NCI-H345 treated with DMSO at 0.1 percent for 48 hours (cell line): ENCODE measurements around the gene SLC4A1.
A peak's percentile ranks its signal among the peaks of the same experiment; 100 is the strongest.
"Not testable (repeated sequence)": the region's sequence is repeated elsewhere in the genome, so short reads cannot be mapped to it uniquely, and the experiment has no call there.

Experiments used
- DNase-seq: peaks from one replicate; lab custom pipeline; 2025; ENCODE audit not compliant: unreplicated experiment; lab: John Stamatoyannopoulos, UW

The SLC4A1 gene

GRCh38 chr17:44257815-44258760, 9.8 kb downstream of the SLC4A1 start:
- no peak for DNase-seq

DNA sequence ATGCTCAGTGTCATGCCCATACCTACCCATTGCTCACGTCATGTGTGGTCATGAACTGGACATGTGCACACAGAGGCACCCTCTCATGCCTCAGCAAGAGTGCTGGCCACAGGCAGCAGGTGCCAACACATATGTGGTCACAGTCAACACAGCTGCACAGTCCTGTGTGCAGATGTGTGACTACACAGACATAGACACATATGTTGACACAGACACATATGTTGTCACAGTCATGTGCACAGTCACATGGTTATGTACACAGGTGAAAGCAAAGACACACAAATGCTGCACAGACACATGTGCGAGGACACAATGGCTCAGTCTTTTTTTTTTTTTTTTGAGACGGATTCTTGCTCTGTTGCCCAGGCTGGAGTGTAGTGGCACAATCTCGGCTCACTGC, 11.3 kb downstream of the SLC4A1 start:
- DNase-seq, result no peak

- DNase-seq, result no peak
Observed at GRCh38 chr17:44255915-44256314, 12.0 kb downstream of the SLC4A1 start.

DNA sequence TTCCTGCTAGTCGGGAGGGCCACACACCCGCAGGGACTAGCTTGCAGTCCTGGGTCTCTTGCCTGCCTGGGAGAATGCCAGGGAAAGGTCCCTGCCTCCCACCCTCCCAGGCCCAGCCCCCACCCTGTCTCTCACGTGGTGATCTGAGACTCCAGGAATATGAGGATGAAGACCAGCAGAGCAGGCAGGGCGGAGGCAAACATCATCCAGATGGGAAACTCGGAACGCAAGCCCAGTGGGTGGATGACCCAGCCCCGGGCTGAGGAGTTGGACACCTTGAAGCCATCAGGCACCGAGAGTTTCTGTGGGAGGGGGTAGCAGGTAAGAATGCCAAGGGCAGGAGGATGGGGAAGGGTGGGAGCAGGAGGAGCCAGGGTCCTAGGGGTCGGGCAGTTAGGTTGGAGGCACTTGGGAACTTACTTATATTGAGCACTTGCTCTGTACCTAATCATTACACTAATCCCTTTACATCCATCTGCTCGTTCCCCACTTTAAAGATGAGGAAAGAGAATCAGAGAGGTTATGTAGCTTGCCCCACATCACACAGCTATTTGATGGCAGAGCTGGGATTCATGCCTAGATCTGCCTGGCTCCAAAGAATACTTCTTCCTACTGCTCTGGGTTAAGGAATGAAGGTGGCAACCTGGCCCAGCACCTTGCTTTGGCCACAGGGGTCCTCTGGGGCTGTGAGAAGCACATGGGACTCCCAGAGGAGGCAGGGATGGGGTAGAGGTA, 13.4 kb downstream of the SLC4A1 start:
- no peak for DNase-seq

GRCh38 chr17:44253006-44253405, 14.9 kb downstream of the SLC4A1 start:
- DNase-seq, result no peak

DNA sequence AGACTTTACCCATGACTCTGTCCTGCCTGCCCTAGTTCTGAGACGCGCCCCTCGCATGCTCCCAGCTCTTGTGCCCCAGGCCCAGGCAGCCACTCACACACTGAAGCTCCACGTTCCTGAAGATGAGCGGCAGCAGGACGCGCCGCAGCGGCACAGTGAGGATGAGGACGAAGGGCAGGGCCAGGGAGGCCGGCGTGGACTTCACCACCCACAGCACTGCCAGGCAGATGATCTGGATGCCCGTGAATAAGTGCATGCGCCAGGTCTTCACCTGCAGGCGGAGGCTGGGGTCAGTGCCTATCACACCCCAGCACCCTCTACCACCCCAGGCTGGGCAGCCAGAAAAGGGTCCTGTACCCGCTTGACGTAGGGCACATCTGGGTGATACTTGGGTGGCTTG, 16.9 kb downstream of the SLC4A1 start:
- no peak for DNase-seq

DNA sequence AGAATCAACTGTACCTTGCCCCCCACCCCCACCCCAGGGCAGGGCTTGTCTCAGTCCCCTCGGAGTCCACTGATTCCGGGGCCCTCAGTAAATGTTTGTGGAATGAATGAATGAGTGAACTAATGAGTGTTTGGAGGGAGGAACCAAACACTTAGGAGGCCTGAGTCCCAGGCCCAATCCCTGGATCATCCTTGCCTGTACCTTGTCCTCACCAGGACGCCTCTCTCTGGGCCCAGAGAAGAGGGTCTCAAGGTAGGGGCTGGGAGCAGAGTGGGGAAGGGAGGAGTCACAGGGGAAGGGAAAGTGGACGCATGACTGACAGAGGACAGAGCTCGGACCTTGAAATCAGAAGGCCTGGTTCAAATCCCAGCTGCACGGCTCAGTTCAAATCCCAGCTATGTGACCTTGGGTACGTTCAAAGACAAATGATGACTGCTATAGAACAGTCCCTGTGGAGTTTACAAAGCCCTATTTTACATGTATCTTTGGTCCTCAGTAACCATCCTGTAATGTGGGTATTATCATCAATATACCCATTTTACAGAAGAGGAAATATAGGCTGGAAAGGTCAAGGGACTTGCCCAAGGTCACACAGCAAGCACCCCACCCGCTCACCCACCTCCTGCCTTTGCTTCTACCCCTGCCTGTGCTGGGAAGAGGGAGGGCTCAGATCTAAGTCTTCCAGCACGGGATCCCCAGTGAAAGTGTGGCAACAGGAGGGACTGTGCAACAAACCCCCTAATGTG, 18.3 kb downstream of the SLC4A1 start:
- no peak for DNase-seq

- DNase-seq, result no peak
Observed at GRCh38 chr17:44247876-44248736, 19.8 kb downstream of the SLC4A1 start.

DNA sequence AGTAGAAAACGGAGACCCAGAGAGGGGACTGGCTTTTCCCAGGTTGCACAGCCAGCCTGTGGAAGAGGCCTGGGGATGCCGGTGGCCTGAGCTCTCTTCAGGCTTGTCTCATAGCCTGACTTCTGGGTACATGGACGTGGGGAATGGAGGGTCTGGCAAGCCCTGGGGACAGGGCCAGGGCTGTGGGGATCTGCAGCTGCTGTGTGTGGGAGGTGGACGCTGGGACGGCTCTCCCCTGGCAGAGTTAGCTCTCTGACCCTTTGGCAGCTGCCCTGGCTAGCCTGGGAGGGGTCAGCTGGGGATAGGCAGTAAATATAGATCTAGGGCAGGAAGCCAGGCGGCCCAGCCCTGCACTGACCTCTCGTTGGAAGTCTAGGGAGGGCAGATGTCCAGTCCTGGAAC, 20.5 kb downstream of the SLC4A1 start:
- DNase-seq, result no peak

DNA sequence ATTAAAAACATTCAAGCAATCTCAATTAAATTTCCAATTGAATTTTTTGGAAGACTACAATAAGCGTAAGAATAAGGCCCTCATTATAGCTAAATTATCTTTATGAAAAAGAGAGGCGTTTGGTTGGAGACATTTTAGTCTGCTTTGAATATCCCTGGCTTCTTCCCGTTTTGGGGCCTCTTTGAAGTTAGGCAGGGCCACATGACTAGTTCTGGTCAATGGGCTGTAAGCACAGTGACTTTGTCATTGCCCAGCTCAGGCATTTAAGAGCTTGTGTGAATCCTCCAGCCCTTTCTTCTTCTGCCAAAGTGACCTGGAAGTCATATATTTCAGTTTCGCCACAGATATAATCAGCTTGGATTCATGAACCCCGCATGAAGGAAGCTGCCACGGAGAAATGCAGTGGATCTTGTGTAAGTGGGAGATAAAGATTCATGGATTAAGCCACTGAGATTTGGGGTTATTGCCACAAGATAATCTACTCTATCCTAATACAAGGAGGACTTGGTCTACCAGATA, 26.8 kb downstream of the SLC4A1 start:
- DNase-seq, result no peak

DNA sequence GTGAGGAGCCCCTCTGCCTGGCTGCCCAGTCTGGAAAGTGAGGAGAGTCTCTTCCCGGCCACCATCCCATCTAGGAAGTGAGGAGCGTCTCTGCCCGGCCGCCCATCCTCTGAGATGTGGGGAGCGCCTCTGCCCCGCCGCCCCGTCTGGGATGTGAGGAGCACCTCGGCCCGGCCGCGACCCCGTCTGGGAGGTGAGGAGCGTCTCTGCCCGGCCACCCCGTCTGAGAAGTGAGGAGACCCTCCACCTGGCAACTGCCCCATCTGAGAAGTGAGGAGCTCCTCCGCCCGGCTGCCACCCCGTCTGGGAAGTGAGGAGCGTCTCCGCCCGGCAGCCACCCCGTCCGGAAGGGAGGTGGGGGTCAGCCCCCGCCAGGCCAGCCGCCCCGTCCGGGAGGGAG, 30.0 kb downstream of the SLC4A1 start:
- DNase-seq, result not testable (repeated sequence)

- no peak for DNase-seq
Observed at GRCh38 chr17:44236444-44236991, 31.4 kb downstream of the SLC4A1 start.

GRCh38 chr17:44235583-44235936, 32.4 kb downstream of the SLC4A1 start:
- DNase-seq, result no peak

DNA sequence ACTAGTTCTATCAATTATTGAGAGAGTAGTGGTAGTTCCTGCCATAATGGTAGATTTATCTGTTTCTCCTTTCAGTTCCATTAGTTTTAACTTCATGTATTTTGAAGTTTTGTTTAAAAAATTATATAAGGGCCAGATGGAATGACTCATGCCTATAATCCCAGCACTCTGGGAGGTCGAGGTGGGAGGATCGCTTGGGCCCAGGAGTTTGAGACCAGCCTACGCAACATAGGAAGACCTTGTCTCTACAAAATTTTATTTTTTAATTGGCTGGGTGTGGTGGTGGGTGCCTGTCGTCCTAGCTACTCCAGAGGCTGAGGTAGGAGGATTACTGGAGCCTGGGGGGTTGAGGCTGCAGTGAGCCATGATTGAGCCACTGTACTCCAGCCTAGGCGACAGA, 34.4 kb downstream of the SLC4A1 start:
- DNase-seq, result no peak

GRCh38 chr17:44232061-44232460, 35.9 kb downstream of the SLC4A1 start:
- no peak for DNase-seq

GRCh38 chr17:44230140-44230539, 37.8 kb downstream of the SLC4A1 start:
- no peak for DNase-seq

GRCh38 chr17:44229090-44229489, 38.8 kb downstream of the SLC4A1 start:
- DNase-seq, result no peak

DNA sequence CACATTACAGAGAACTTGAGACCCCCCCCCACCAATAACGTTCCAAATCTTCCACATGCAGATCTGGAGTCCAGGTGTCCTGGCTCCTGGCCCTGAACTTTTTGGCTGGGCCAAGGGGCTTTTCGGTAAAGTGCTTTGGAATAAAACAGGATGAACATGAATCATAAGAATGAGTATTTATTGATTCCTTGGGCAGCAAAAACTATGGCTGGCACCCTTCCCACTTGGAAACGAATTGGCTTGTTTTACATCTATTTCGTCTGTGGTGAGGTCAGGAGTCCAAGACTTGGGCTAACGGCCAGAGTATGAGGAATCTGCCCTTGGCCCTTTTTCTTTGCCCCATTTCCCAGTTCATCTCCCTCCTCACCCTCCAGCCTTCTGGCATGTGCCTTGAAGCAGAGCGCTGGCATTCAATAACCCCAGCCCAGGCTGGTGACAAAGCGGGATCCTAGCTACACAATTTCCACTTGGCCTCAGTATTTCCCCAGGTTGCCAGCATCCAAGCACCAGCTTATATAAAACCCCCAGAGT, 44.3 kb downstream of the SLC4A1 start:
- DNase-seq, result no peak

GRCh38 chr17:44222112-44222869, 45.6 kb downstream of the SLC4A1 start:
- peak; percentile 74 for DNase-seq
